NOMO-1 treated with dmso at 0.1 percent for 144 hours (cell line): ENCODE measurements around the gene FBXO38.

Source experiments
- DNase-seq: peaks from one replicate; lab custom pipeline; 2025; ENCODE audit not compliant: unreplicated experiment; lab: John Stamatoyannopoulos, UW

The FBXO38 gene

DNA sequence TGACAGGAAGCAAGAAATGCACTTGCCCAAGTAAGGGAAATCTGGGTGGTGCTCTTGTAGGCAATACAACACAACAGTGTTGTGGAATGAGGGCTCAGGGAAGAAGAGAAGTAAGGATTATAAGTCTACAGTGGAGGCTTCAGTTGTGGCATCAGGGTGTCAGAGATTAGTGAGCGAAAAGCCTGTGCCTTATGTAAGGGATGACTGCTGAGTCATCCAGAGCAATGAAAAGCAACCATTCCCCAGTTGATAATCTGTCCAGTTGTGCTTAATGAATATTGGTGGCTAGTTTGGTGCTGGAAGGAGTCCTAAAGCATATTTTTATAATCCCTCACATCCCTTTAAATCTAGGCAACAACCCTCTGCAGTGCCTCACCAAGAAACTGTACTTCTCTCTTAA lies 42.0 kb downstream of the FBXO38 start:
- DNase-seq = no peak

DNA sequence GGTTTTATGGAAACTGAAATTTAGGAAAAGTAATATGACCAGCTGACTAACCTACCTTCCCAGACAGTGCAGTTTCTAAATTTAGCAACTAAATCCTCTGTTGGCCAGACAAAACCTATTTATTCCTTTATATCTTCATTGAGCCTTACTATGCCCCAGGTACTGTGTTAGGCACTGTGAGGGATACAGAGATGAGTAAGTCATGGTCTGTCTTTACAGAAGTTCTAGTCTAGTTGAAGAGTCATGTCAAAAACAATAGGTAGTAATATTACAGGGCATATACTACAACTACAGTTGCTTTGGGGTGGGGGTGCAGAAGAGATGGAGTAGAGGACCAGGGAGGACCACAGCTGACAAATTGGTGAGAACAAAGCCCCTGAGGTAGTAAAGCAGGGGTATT lies 42.8 kb downstream of the FBXO38 start:
- no peak for DNase-seq

DNA sequence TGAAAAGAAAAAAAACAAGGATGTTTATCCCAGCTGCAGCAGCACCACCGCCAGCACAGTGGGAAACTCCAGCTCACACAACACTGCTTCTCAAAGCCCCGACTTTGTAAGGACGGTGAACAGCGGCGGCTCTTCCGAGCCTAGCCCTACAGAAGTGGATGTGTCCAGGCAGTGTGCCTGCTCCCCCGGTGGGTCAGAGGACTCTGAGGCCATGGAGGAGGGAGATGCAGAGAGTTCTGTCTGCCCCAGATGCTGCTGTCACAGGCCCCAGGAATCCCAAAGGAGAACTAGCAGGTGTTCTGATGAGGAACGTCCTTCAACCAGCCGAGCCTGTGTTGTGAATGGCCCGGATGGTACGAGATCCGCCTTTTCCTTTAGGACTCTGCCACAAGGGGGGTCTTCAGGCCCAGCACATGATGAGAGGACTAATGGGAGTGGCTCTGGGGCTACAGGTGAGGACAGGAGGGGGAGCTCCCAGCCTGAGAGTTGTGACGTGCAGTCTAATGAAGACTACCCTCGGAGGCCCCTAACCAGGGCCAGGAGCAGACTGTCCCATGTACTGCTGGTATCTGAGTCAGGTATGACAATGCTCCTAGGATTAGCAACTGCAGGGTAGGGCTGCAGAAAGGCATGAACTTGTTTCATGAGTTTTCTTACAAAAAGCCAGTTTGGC lies 43.7 kb downstream of the FBXO38 start:
- DNase-seq = no peak

DNA sequence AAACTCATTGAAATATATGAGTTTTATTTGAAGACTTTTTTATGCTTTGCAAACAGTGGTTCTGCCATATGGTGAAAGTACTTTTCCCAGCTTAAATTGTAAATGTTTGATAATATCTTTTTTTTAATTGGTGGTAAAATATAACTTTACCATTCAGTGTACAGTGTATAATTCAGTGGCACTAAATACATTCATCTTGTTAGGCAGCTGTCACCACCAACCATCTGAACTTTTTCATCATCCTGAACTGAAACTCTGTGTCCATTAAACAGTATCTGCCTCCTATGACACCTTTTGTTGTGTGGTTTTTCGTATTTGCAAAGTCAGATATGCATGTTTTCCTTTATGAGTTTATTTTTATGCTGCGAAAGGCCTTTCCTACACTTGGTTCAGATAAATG lies 45.1 kb downstream of the FBXO38 start:
- DNase-seq = no peak

DNA sequence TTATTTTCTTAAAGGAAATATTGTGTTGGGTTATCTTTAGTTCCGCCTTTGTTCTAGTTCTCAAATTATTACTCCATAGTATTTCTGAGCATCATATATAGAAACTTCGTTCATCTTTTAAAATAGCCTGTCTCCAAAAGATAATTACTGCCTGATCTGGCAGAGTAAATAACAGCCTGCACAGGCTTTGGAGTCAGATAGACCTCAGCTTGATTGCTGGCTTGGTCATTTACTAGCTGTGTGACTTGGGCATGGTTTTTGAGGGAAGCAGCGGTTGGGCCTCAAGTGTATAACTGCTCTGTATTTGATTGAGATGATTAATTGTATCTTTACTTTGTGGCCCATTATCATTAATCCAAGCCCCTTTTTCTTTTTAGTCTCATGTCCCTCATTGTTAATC lies 50.1 kb downstream of the FBXO38 start:
- no peak for DNase-seq

DNA sequence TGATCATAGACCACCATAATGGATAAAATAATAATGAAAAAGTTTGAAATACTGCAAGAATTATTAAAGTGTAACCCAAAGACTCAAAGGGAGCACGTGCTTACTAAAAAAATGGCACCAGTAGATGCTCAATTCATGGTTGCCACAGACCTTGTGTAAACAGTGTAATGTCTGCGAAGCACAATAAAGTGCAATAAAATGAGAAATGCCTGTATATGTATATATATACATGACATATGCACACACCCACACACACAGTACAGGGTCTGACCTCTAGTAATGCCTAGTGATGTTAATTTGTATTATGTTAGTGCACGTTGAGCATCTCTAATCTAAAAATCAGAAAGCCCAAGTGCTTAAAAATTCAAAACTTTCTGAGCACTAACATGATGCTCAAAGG lies 52.3 kb downstream of the FBXO38 start:
- no peak for DNase-seq

DNA sequence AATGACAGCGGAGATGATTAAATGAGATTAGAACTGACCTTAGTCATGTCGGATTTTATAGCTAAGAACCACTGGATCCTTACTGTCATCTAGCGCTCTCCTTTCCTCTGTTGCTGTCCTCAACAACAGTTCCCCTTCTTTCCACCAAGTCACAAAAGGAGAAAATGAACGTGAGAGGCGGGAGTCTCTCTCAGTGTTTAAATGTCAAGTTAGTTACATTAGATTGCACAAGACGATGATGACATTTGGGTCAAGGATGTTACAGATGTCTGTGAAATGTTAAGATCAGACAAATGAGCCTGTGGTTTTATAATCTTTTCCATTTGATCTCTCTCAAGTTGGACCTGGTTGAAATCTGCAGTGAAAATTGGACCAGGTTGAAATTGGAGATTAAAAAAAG lies 53.5 kb downstream of the FBXO38 start:
- no peak for DNase-seq

DNA sequence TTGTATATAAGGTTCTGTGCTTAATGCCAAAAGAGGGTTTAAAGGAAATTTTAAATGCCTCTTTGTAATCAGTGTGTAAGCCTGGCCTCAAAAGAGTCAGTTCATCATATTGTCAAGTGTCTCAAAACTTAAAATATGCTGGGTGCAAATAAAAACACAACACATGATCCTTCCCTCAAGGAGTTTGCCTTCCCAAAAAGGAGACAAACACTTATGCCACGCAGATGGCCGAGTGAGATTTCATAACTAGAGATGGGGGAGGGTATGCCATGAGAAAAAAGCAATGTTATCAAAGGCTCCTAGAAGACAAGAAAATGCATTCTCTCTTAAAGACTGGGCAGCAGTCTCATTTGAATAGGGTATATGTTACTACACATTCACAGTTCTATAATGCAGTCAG lies 55.2 kb downstream of the FBXO38 start:
- DNase-seq = no peak

DNA sequence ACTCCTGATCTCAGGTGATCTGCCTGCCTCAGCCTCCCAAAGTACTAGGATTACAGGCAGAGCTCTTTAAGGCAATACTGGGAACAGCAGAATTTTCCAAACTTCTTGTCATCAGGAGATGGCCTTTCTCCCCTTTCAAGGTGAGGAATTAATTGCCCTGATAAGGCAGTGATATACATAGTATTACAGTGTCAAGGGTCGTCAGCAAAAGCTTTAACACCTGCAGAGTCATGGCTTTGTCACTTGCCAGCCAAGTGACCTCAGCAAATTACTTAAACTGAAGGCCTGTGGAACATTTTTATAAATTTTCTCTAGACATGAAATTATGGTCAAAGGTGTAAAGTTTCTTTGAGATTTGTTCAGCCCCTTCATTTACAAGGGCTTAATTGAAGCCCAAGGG lies 59.5 kb downstream of the FBXO38 start:
- no peak for DNase-seq

DNA sequence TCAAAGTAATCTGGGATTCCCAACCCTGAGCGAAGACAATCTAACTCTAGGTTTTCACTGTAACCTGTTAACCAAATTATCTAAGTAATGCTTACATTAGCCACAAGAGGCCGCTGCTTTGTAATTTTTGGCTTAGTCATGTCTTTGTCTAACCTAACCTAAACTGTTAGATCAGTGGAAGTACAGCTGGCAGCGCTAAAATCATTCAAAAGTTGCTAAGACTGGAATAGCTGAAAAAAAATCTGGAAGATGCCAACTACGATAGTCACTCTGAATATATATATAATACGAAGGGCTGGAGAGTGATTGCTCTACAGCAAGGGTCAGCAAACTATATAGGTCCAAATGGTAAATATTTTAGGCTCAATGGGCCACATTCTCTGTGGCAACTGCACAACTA lies 60.2 kb downstream of the FBXO38 start:
- no peak for DNase-seq

DNA sequence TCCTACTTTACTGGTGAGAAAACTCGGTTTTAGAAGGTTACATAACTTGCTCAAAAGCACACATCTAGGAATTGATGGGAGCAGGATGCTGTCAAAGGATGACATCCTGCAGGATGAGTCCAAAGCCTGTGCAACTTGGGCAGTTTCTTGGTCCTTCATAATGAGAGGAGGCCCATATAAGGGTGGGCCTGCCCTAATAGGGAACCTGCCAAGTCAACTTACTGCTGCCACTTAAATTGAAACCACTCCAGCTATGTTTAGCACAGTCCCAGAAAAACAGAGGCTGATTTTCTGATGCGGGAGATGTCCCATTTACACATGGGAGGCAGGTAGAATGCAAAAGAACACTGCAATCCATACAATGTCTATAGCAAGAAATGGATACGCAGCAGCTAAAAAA lies 61.8 kb downstream of the FBXO38 start:
- DNase-seq = no peak

DNA sequence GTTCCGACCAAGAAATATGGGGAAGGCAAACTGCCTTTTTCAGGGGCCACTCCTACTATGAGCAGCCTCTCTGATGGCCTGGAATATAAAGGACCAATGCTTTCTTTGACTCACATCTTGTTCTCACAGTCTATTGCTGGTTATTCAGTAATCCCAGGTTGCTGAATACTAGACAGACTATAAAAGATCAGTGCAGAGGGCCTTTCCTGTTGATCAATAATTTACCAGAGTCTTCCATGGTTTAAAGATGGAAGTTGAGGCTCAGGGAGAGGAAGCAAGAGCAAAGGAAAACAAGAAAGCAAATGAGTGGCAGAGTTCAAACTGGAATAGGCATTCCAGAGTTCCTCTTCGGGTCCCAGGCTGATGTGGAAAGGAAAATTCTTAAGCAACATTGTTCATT lies 62.9 kb downstream of the FBXO38 start:
- no peak for DNase-seq

DNA sequence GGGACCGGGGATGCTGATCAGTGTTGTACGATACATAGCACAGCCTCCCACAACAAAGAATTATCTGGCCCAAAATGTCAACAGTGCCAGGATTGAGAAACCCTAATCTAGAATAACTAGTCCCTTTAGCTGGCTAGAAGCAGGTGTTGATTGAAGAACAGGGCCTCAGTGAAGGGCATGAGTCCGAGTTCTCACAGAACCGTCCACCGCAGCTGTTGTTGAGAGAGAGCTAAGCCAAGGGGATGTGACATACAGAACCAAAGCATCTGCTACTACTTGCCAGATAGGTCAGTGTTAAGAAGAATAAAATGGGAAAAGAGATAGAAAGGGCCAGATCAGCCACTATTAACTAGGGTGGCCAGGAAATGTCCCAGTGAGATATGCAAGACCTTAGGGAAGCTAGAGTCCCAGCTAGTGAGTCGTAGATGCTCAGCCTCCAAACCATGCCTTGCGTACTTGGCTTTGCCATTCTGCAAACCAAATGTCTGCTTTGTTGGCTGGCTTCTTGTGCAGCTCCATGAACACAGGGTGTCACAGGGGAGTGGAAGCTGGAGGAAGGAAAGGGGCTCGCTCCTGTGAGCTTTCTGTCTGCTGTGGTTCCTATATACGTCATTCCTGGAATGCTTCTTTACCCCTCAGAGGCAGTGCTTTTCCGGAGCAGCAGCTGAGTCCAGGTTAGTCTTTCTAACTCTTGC lies 68.9 kb downstream of the FBXO38 start:
- no peak for DNase-seq

DNA sequence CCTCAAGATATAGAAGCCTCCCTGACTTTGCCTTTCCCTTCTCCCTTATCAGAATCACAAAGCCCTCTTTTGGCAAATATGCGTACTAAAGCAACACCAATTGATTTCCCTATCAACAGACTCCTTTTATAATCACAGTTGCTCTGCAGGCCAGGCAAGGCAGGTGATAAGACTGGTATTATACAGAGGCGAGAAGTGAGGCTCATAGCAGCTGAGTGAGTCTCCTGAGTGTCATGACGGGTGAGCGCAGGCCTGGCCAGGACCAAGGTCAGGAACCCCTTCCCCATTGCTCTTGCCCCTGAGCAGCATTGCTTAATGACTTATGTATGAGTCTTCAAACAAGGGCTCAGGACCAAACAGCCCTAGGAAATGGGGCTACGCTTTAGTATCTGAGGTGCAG lies 70.8 kb downstream of the FBXO38 start:
- no peak for DNase-seq

DNA sequence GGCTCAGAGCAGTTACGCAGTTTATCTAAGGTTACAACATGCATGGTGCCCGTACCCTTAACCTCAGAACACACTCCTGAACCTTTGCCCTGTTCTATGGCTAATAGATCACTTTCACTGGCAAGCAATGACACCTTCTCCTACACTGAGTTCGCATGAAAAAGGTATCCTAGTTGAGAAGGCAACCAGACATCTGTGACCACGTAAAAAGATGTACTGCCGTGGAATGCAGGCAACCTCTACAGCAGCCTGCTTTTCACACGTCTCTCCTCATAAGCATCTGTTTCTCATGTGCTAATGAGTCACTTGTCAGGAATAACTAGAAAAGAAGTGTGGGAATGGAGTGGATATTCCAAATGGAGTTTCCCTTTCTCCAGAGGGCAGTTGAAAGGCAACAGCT lies 71.4 kb downstream of the FBXO38 start:
- no peak for DNase-seq

DNA sequence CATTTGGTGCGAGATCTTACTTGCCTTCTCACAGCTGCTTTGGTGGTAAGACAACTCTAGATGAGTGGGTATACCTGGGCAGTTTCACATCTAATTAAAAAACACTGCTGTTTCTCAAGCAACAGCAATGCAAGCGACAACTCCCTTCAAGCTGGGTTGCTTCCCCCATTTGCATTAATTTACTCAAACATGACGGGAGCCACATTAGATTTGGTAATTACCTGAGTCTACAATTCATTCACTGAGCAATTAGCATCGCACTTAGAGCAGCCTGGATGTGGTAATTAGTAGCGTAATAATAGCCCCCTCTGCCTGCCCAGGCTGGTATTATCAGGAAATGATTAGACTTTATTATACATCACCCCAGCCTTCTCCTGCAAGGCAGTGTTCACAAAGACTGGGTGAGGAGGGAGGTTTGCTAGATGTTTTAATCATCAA lies 73.4 kb downstream of the FBXO38 start:
- DNase-seq = peak; percentile 35

DNA sequence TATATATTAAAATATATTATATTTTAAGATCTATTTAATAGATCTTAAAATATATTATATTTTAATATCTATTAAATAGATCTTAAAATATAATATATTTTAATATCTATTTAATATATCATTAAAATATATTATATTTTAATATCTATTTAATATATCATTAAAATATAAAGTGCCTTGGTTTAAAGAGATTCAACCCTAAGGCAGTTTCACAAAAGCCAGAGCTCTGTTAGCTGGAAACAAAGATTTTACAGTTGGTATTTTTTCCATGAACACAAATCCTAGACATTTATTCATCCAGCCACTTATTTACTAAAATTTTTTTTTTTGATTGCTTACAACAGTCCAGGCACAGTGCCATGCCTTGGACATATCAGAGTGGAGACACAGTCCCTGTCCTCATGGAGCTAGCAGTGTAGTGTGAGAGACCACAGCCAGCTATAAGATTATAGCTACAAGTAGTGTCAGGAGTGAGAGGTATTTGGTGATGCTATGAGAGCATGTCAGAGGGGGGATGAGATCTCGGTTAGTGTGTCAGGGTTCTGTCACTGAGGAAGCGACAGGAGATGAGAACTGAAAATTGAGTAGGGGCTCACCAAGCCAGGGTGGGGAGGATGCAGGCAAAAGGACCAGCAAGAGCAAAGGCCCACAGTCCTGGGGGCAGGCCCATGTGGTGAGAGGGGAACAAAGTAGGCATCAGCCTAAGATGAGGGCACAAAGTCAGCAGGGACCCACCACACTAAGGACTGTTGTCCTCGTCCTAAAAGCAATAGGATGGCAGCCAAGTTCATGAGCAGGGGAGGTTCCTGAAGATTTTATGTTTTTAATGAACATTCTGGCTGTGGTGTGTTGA lies 74.5 kb downstream of the FBXO38 start:
- no peak for DNase-seq

DNA sequence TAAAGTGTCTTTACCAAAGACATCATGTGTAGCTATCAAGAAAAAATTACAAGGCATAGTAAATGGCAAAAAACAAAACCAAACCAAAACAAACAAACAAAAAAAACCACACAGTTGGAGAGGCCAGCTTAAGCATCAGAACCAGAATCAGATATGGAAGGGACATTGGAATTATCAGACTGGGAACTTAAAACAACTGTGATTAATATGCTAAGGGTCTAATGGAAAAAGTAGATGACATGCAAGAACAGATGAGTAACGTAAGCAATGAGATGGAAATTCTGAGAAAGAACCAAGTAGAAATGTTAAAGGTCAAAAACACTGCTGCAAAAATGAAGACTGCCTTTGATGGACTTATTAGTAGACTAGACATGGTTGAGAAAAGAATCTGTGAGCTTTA lies 75.9 kb downstream of the FBXO38 start:
- no peak for DNase-seq

DNA sequence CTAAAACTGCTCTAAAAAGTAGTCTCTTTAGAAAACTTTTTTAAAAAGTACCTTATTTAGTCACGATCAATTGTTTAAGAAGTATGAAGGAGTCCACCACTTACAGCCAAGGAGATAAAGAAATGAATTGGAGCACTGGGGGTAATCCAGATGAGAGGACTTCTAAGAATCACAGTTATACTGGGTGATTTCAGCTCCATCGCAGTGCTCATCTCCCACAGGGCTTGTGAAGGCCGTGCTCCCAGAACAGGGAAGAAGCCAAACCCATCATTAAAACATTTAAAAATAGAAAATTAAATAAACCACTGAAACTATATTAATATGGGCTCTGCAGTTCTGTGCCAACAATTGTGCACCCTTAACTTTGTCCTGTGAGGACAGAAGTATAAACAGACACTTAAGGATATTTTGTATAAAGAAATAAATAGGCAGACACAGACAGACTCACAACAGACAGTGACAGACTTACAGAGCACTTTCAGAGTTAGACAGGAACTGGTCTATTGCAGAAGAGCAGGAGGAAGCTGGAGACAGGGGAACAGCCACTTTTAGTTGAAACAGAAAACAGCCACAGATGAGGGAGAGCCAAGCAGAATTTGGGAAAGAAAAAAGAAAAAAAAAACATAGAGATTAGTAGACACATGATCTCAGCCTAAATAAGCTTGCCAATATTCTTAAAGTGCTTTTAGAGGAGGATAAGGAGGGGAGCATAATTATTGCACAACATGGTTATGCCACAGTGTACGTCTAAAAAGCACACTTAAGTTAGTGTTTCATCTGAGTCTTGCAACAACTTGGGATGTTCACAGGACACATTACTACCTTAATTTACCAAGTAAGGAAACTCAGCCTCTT lies 81.8 kb downstream of the FBXO38 start:
- peak; percentile 1 for DNase-seq

DNA sequence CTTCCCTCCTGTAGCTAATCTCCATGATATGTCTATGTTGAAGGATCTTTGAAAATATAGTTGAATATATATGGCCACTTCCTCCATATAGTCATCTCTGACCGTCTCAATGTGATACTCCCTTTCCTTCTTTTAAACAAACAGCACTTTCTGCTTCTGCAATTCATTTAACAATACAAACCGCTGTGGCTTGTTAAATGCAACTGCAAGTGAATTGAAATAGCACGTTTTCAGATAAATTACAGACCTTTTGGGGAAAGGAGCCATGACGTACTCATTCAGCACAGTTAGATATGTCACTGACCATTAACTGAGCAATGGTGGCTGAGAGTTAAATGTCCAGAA lies 82.5 kb downstream of the FBXO38 start:
- no peak for DNase-seq

DNA sequence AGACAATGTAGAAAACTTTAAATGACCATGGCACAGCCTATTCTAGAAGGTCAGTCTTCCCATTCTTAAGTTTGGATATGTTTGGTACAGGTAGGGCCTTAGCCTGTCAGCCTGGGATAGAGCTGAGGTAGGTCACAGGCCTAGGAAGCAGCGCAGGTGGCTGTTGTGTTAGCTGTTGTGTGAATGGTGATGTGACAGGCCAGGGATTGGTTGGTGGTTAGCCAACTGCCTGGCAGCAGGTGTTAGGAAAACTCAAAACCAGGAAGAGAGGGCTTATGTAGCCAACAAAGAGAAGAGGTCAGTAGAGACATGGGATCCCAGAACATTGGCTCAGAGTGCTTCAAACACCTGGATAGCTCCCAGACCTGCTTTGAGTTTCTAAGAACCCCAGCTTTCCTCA lies 84.2 kb downstream of the FBXO38 start:
- no peak for DNase-seq
